GM21515 (cell line): Measurements from ENCODE around the gene MCOLN2.
"Not testable (repeated sequence)": the region's sequence is repeated elsewhere in the genome, so short reads cannot be mapped to it uniquely, and the experiment has no call there.

Experiments used
- ATAC-seq: cut with Tn5 transposase; IDR thresholded peaks from one replicate; pipeline ENCODE4 v1.9.1; 2021; ENCODE audit not compliant: unreplicated experiment

The MCOLN2 gene

GRCh38 chr1:84907095-84907827, 89.7 kb downstream of the MCOLN2 start:
- no peak for ATAC-seq

GRCh38 chr1:84902727-84903126, 94.2 kb downstream of the MCOLN2 start:
- not testable (repeated sequence) for ATAC-seq

DNA sequence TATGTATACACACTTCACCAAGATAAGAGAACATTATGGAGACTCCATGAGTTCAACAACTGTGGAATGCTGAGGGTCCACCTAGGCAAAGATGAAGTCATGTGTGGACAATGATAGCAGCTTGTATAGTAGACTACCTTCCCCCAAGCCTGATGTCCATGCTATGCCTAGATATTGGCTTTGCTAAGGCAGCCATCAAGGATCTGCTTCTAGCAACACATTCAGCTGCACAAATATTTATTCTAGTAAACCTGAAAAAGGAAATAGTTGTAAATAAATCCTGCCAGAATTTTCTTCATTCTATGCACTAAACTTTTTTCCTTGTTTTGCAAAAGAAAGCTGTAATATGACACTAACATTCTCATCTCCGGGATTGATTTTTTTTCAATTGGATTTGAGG, 96.9 kb downstream of the MCOLN2 start:
- no peak for ATAC-seq

GRCh38 chr1:84896279-84896678, 100.6 kb downstream of the MCOLN2 start:
- no peak for ATAC-seq

- no peak for ATAC-seq
Observed at GRCh38 chr1:84892705-84893618, 104.0 kb downstream of the MCOLN2 start, which contains the start of gene LPAR3. TSS of gene LPAR3 (minus strand) at chr1:84893206. CDS start at chr1:84866120, 27,086 bp downstream.

DNA sequence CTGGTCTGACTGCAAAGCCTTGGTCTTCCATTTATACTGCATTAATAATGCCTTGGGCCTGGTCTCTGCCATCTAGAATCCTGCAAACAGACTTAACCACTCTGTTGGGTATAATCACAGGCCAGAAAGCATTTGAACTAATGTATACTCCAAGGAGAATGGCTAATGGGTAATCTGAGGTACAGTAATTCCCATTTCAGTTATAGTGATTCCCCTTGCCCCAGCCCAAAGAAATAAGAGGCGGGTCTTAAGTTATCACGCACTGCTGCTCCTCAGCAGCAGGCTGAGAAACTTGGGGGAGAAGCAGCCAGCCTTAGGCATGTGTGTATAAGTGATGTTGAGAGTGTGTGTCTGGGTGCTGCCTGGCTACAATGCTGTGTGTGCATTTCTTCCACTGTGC, 106.3 kb downstream of the MCOLN2 start:
- ATAC-seq, result no peak

GRCh38 chr1:84889437-84889836, 107.5 kb downstream of the MCOLN2 start:
- no peak for ATAC-seq

GRCh38 chr1:84888753-84889152, 108.2 kb downstream of the MCOLN2 start:
- ATAC-seq, result no peak

DNA sequence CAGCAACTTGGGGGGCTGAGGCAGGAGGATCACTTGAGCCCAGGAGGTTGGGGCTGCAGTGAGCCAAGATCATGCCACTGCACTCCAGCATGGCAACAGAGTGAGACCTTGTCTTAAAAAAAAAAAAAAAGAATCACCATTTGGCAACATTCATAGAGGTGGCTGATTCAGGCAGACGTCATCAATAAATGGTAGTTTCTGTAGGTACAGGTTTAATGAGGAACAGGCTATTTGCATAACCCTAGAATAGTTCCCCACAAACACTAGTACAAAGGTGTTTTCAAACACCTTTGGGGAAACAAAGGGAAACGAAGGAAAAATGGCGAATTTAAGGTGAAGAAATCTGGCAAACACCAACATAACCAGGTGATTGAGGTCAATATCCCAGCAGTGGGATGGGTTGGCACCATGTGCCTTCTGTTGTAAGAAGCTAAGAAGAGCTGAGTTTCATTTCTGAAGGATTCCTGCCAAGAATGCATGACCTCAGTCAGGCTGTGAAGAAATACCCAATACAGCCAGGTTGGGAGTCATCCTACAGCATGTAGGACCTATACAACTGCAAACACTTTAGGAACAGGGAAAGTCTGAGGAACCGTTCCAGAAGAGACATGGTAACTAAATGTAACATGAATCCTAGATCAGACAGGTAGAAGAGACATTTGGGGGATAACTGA, 109.5 kb downstream of the MCOLN2 start:
- ATAC-seq, result no peak

GRCh38 chr1:84885469-84885868, 111.4 kb downstream of the MCOLN2 start:
- ATAC-seq, result no peak

GRCh38 chr1:84884671-84885389, 112.1 kb downstream of the MCOLN2 start:
- no peak for ATAC-seq

GRCh38 chr1:84883286-84883685, 113.6 kb downstream of the MCOLN2 start:
- ATAC-seq, result no peak

DNA sequence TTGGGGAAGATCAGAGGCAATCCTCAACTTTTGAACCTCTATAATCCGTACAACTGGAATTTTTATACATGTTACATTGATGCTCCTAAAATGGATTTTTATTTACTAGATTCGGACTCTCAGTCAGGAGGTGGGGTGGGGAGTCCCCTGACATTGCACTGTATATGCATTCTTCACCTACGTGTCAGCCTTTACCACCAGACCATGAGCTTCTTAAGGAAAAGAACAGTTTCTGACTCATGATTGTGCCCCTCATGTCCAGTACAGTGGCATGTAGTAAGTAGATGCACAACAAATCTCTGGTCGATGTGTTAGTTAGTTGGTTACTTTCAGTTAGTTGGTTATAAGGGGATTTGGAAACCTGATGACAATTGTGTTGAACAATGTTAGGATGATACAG, 119.3 kb downstream of the MCOLN2 start:
- ATAC-seq, result no peak

DNA sequence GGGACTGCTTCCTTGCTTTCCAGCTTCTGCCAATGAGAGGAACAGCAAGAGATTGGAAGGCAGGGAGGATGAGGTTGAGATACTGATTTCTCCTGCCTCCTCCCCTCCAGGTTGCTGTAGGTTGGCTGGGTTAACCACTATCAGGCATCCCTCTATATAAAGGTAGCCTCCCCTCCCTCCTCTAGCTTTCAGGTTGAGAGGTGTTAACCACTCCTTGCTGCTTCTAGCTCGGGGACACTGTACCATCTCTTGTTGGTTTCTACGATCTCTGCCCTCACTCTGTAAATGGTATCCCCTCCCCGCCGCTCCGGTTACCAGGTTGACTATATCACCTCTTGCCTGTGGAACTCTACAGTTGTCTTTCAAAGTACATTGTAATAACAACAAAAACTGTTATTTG, 120.6 kb downstream of the MCOLN2 start:
- no peak for ATAC-seq
